Erythroblast (primary cell): ENCODE results near the gene HOXD8.

Experiments
- DNase-seq, 2 experiments: peaks; one replicate each; lab custom pipeline; 2025; lab: John Stamatoyannopoulos, UW
- GATA1 ChIP-seq: IDR thresholded peaks from 2 replicates; pipeline ENCODE4 v1.6.1; 2011; ENCODE audit warnings: low read depth, mild to moderate bottlenecking, control low read depth, low read length, moderate library complexity
- POLR2A ChIP-seq: IDR thresholded peaks from 2 replicates; pipeline ENCODE4 v1.6.1; 2011; ENCODE audit warnings: mild to moderate bottlenecking, low read length

The HOXD8 gene

DNA sequence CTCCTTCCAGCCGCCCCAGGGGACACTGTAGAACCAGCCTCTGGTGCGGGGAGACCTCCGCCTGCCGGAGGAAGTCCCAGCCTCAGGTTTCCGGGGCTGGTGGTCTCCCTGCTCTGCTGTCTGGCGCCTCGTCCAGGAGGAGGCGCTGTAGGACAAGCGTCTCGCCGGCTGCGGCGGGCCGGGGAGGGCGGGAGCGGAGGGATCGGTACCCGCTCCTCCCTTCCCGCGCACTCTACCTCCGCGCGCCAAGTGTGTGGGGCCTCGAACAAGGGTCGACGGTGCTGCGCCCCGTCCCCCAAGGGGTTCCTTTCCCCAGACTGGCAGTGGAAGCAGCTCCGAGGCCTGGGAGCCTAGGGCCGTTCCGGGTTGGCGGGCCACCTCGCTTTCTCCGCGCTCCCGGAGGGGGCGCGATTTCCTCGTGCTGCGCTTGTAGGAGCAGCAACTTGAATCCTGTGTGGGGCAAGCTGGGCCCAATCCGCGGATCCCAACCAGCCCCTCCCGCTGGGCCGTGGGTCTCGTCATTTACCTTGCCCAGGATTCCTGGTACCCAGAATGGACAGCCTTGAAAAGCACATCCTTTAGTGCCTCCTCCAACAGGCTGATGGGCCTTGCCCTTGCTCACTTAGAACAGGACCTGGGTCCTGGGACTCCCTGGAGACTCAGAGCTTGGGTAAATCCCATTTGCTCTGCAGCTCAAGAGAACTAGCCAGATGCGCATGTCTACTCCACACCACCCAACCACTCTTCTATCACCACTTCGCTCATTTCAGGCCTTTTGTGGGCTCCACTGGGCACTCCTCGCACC, 11.2 kb downstream of the HOXD8 start:
- peak; percentile 76 to 84 for DNase-seq
- no peak for TF ChIP-seq POLR2A
- TF ChIP-seq GATA1: no peak

DNA sequence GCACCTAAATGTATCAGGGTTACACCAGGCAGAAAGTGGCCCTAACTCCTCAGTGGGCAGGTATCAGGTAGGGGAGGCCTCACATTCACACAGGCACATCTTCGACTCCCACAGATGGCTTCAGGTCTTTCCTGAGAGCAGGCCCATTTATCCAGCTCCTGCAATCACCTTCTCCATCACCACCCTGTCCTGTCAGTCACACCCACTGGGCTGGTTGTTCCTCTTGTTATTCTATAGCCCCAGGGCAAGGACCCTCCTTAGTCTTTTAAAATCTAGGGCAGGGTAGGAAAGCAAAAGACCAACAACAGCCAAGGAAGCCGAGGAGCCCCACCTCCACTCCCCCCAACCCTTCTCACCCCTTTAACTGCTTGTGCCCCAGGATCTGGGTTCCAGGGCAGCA, 12.8 kb downstream of the HOXD8 start:
- no peak for DNase-seq
- TF ChIP-seq GATA1: no peak
- TF ChIP-seq POLR2A: no peak

DNA sequence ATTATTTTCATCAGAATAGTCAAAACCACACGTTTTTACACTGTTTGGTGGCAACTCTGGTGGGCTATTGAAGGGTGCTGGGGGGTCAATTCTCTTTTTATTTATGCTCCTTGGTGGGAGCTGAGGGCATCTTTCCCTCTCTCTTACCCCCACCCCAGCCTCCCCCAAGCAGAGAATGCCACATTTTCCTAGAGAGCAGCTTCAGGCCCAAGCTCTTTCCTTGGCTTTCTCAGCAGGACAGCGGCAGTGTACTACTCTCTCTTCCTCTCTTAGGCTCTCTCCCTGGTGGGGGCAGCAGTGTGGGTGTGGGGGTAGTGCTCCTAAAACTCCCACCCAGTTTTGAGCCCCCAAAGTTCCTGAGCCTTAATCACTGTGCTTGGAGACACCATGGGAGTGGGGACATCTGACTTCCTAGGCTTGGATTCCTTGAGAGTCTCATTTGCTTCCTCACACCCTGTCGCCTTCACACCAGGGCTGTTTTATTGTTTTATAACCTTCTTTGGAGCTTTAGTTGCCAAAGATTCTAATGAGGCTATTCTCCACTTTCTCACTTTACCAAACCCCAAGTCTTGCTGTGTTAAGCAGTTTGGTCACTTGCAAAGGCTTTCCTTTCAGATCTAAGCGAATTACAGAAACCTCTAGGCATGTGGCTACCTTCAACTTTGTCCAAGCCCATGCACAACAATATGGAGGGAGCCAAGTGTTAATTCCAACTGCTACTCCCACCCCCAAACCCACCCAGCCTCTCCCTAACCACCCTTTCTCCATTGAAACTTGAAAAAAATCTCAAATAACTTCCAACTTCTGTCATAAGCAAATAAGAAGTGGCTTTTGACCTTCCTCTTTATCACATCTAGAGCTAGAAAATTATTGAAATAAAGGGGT, 15.8 kb downstream of the HOXD8 start:
- DNase-seq: no peak
- TF ChIP-seq GATA1: no peak
- TF ChIP-seq POLR2A: no peak

DNA sequence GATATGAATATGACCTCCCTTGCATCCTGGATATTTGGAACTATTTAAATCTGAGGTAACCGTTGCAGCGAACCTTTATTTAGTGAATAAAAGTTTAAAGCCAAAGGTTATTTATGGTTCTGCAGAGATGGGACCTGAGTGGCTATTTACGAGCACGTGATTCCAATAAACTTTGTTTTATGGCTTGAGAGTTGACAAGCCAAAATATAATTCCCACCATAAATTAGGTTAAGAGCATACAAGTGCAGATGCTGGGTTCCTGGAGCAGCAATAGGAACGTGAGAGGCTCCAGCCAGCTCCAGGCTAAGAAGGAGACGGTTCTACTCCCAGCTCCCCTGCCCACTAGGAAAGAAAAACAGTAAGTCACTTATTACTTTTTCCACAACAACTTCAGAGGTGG, 16.6 kb downstream of the HOXD8 start:
- DNase-seq: no peak

DNA sequence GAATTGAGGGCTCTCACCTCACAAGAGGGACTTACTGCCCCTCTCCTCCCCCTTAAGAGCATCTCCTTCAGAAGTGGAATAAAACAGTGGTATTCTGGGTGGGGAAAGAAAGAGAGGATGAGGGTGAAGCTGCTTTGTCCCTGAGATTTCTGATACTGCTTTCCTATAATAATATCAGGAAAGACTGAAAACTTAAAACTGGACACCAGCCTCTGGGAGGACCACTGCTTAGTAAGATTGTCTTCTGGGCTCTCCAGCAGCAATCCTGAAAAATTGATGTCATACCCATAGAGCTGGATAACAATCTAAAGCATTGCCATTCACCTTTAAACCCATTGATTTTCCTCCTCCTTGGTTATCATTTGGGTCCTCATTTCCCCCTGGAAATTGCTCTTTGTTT, 17.1 kb downstream of the HOXD8 start:
- no peak for DNase-seq
- TF ChIP-seq POLR2A (no peak), GATA1 (no peak)

More for the DNA sequence above, 16.6 kb downstream of the HOXD8 start:
- TF ChIP-seq GATA1: no peak
- no peak for TF ChIP-seq POLR2A

DNA sequence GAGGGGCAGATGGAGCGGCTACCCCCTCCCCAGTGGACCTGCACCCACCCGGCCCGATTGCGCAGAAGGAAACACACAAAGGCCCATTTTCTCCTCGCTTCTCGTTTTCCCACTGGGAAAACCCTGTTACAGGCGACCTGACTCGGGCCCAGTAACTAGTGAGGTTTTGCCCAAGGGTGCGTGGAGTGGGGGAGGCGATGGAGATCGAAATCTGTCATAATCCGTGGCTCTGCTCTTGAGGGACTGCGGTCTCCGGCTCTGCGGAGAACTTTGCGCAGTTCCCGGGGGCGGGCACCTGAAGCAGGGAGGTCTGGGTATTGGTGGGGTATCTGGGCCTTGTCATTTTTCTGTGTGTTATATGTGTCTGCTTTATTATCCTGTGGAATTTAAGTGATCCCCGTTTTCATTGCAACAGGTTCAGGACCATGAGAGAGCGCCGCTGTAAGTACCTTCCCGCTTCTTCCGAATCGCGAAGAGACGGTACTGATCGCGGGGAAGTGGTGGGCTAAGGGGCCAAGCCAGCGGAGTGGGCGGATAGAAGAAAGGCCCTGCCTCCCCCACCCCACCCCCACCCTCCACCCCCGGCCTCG, 17.8 kb downstream of the HOXD8 start:
- TF ChIP-seq POLR2A (no peak), GATA1 (no peak)
- no peak for DNase-seq

DNA sequence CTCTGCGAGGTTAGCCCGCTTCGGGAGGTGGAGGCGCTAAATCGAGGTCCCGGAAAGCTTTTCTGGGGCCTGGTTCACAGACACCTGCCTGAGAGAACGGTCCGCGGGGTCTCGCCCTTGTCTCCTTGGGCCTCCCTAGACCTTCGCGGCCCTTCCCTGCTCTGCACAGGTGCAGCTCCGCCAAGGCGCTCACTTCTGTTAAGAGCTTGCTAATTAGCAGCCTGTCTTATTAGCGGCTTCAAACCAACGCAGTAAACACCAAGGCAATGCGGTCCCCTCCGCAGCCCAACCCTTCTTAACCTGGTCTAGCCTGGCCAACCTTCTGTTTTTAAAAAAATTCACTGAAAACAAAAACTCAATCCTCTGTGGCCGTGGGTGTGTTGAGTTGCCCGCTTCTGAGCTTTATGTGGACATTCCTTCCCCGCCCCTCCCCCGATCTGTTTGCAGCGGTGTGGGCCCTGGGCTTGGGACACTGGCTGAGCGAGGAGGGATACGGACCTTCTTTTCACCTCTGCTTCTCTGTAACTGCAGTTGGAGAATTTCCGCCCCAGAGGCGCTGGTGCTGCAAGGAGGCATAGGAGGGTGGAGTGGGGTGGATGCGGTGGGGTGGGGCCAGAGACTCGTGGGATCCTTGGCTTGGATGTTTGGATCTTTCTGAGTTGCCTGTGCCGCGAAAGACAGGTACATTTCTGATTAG, 18.4 kb downstream of the HOXD8 start:
- TF ChIP-seq POLR2A (no peak), GATA1 (no peak)
- DNase-seq: no peak

DNA sequence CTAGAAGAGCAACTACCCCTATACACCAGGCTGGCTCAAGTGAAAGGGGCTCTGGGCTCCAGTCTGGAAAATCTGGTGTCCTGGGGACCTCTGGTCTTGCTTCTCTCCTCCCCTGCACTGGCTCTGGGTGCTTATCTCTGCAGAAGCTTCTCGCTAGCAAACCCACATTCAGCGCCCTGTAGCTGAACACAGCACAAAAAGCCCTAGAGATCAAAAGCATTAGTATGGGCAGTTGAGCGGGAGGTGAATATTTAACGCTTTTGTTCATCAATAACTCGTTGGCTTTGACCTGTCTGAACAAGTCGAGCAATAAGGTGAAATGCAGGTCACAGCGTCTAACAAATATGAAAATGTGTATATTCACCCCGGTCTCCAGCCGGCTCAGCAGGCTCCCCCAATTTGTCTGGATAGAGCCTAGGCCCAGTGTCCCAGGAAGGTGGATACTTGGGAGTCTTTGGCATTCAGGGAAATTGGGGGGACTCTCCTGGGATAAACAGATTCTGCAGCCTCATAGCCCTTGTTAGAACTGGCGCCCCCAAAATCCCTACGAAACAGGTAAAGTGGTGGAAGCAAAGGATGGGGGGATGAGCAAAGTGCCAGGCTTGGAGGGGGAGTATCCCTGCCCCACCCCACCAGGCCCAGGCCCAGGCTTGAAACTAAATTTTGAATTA, 19.4 kb downstream of the HOXD8 start:
- DNase-seq: no peak
- no peak for TF ChIP-seq GATA1
- no peak for TF ChIP-seq POLR2A

DNA sequence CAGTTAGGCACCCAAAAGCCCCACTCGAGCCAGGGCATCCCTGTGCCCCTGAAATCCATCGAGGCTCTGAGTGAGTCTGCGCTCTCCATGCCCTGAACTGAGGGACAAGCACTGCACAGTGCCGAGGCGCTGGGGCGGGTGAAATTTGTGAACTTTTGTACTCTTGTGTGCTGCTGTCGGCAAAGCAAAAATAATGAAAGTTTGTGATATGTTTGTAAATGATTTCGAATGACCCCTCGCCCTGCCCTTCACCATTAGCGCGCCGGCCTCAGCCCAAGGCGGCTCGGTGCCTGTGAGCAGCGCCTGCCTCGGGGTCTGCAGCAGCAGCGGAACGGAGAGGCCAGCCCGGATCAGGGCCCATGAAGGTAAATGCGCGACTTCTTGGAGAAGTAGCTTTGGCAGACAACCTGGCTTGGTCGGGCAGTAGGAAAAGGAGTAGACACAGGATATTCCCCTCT, 20.0 kb downstream of the HOXD8 start:
- TF ChIP-seq POLR2A (no peak), GATA1 (no peak)
- no peak for DNase-seq

DNA sequence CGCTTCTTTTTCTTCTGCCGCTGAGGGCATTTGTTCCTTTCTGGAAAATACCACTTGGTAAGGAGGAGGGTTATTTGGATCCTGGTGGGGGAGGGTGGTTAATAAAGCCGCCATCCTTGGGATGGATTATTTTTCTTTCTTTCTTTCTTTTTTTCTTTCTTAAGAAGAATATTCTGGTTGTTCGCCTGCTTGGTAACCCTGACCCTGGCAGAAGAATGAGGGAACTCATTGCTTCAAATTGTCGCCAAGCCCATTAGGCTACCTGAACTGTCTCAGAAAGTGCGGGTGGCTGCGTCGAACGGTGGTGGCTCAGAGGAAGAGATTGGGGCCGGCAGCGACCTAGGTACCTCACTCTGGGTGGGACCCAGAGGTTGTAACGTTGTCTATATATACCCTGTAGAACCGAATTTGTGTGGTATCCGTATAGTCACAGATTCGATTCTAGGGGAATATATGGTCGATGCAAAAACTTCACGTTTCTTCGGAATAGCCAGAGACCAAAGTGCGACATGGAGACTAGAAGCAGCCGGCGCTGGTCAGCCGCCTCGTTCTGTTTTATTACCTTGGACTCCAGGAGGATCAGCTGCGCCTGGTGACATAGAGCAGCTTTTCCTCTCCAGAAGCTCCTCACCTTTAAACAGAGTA, 20.6 kb downstream of the HOXD8 start:
- no peak for DNase-seq
- TF ChIP-seq POLR2A (no peak), GATA1 (no peak)

DNA sequence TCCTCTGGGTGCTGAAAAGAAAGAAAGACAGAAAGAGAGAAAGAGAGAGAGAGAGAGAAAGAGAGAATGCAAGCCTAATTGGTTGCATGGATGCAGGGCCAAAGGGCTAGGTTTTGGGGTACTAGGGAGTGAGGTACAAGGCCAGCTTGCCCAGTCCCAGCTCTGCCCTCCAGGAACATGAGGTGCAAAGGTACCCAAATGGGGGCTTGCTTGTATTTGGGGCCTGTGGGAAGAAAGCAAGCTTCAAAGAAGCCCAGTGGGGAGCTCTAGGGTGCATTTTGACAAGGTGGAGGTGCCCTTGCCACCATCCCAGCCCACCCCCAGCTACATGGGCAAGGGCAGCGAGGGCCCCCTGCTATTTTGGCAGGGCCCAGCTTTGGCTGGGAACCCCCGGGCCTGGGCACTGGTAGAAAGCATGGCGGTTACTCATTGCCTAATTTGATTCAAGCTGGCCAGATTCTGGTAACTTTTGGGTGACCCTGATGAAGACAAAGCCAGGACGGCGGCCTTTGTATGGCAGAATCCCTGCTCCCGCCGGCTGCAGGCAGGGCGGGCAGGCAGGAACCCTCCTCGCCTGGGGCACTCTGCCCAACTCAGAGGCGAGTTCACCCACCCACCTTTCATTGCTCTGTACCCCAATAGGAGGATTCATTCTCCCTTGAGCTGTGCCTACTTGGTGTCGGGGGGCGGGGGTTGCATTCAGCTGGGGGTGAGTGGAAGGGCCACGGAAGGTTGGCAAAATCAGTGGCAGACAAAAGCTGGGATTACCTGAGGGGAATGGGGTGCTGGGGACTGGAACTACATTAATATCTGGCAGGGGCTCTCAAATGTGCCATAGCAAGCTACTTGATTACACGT, 21.3 kb downstream of the HOXD8 start:
- DNase-seq: no peak

More for the DNA sequence above, 21.3 kb downstream of the HOXD8 start:
- TF ChIP-seq GATA1 (no peak), POLR2A (no peak)
